Activated CD8-positive, alpha-beta memory T cell treated with anti-CD3 and anti-CD28 coated beads for 4 hours (primary cell): Measurements from ENCODE around the gene UTP11.

ENCODE experiments used
- DNase-seq, 2 donors: peaks; one replicate each; pipeline ENCODE4 v3.0.0-alpha.2; 2020; ENCODE audit warnings: low read depth in 2 of 2

The UTP11 gene

GRCh38 chr1:38071312-38072256 lies 59.0 kb downstream of the UTP11 start:
- DNase-seq = no peak

GRCh38 chr1:38072858-38073257 lies 60.3 kb downstream of the UTP11 start:
- no peak for DNase-seq

GRCh38 chr1:38073534-38074301 lies 61.2 kb downstream of the UTP11 start:
- DNase-seq = no peak

GRCh38 chr1:38074302-38074677 lies 61.8 kb downstream of the UTP11 start:
- DNase-seq = no peak
